IPS-18a (cell line): Measurements from ENCODE around the gene AIG1.

Experiments
- H3K27ac ChIP-seq: one replicate; pipeline ENCODE4 v1.5.1; 2013; ENCODE audit warnings: low read length
- H3K27me3 ChIP-seq: one replicate; pipeline ENCODE4 v1.6.1; 2013; ENCODE audit warnings: mild to moderate bottlenecking, low read length; ENCODE audit not compliant: control insufficient read depth, insufficient read depth
- H3K36me3 ChIP-seq: one replicate; pipeline ENCODE4 v1.6.1; 2013; ENCODE audit warnings: low read depth, low read length; ENCODE audit not compliant: control insufficient read depth
- H3K4me1 ChIP-seq: one replicate; pipeline ENCODE4 v1.6.1; 2013; ENCODE audit warnings: low read depth, low read length; ENCODE audit not compliant: control insufficient read depth
- H3K4me3 ChIP-seq: one replicate; pipeline ENCODE4 v1.5.1; 2013; ENCODE audit warnings: low read length
- H3K9ac ChIP-seq: one replicate; pipeline ENCODE4 v1.6.1; 2013; ENCODE audit warnings: mild to moderate bottlenecking, low read length, moderate library complexity
- H3K9me3 ChIP-seq: one replicate; pipeline ENCODE4 v1.6.1; 2013; ENCODE audit warnings: low read depth, low read length; ENCODE audit not compliant: control insufficient read depth

AIG1 gene

DNA sequence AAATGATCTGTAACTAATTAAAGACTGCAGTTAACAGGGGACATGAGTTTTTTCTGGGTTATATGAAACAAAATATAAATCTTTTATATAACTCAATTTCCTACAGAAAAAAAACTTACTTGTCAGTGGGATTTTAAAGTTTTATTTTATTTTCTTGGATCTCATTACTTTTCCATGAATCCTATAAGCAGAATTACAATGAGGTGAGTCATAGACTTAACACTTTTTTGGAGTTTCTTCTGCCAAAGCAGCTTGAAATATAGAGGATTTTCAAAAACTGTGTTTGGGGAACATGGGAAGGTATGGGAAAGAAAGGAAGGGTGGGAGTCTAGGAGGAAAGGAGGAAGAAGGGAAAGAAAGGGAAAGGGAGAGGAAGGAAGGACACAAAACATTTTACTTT, 130.7 kb downstream of the AIG1 start:
- Histone ChIP-seq H3K36me3 (no peaks in the 10 kb centered on the region), H3K9me3 (no peaks in the 10 kb centered on the region), H3K27ac (no peak overlapping the region), H3K4me3 (no peak overlapping the region), H3K9ac (no peak overlapping the region), H3K27me3 (no peaks in the 10 kb centered on the region), H3K4me1 (no peaks in the 10 kb centered on the region)

DNA sequence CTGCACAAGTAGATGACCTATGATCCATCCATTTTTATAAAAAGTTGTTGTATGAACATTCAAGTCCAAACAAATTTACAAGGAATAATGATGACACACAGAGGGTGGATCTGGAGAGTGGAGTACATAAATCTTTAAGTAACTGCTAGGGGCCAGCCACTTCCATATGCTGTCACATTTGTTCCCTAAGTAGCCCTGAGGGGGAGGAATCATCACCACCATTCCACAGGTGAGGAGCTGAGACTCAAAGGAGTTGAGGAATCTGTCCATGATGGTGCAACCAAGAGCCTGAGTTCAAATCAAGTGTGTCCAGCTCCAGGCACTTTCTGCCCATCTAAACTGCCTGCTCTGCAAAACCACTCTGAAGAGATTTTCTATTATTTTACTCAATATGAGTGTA, 132.1 kb downstream of the AIG1 start:
- Histone ChIP-seq H3K4me3 (no peak overlapping the region), H3K9me3 (no peaks in the 10 kb centered on the region), H3K4me1 (no peaks in the 10 kb centered on the region), H3K36me3 (no peaks in the 10 kb centered on the region), H3K9ac (no peak overlapping the region), H3K27ac (no peak overlapping the region), H3K27me3 (no peaks in the 10 kb centered on the region)

DNA sequence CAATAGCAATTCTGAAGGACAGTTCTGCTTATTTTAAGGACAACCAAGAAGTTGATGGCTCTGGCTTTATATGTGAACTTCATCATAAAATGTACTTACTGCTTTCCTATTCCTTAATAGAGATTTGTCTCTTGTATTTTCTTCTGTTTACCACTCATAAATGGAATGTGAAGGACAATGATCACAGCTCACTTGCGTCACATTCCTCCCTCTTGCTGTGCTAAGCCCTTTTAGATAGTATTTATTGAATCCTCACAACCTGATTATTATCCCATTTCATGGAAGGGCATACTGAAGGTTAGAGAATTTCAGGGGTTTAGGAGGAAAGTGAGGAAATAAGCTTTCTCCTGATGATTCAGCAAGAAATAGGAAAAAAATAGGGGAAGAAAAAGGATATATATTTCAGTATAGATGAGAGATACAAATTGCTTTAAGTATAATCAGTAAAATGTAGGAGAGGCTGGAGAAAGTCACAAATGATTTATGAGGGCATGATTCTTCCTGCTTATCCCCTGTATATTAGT, 132.9 kb downstream of the AIG1 start:
- no peak overlapping the region for H3K4me3 ChIP-seq
- no peaks in the 10 kb centered on the region for H3K36me3 ChIP-seq
- H3K4me1 ChIP-seq: no peaks in the 10 kb centered on the region
- H3K27me3 ChIP-seq: no peaks in the 10 kb centered on the region
- H3K9ac ChIP-seq: no peak overlapping the region
- no peaks in the 10 kb centered on the region for H3K9me3 ChIP-seq
- H3K27ac ChIP-seq: no peak overlapping the region

DNA sequence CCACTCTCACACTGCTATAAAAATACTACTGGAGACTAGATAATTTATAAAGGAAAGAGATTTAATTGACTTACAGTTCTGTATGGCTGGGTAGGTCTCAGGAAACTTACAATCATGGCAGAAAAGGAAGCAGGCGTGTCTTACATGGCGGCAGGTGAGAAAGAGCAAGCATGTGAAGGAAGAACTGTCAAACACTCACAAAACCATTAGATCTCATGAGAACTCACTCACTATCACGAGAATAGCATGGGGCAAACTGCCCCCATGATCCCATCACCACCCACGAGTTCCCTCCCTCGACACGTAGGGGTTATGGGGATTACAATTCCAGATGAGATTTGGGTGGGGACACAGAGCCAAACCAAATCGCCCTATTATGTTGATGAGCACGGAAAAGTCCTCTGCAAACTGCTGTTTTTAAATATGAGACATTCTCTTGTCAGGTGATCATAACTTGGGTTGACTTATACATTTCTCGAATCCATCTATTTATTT, 133.5 kb downstream of the AIG1 start:
- no peaks in the 10 kb centered on the region for H3K36me3 ChIP-seq
- H3K27ac ChIP-seq: no peak overlapping the region
- H3K4me3 ChIP-seq: no peak overlapping the region
- no peaks in the 10 kb centered on the region for H3K4me1 ChIP-seq
- H3K9me3 ChIP-seq: no peaks in the 10 kb centered on the region
- no peak overlapping the region for H3K9ac ChIP-seq
- no peaks in the 10 kb centered on the region for H3K27me3 ChIP-seq

DNA sequence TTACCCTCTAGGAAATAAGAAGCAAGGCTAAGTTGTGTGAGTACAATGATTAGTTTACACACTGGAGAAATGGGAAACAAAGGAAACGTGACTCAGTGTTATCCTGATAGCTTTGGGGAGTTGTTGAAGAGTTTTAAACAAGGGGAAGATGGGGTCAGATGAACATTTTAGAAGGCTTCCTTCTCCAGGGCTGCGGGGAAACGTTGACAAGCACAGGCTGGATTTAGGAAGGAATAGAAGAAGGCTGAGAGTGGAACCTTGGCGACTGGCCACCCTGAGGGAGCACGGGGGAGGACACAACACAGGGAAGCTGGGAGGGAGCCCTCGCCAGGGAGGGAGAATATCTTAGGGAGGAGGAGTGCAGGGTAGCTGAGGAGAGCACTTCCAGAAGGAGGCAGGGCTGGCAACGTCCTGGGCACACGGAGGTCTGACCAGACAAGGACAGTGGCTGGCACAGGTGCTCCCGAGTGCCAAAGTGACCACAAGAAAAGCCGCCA, 134.7 kb downstream of the AIG1 start:
- no peaks in the 10 kb centered on the region for H3K27me3 ChIP-seq
- H3K9me3 ChIP-seq: no peaks in the 10 kb centered on the region
- H3K4me1 ChIP-seq: no peaks in the 10 kb centered on the region
- H3K27ac ChIP-seq: no peak overlapping the region
- no peaks in the 10 kb centered on the region for H3K36me3 ChIP-seq
- no peak overlapping the region for H3K9ac ChIP-seq
- no peak overlapping the region for H3K4me3 ChIP-seq

DNA sequence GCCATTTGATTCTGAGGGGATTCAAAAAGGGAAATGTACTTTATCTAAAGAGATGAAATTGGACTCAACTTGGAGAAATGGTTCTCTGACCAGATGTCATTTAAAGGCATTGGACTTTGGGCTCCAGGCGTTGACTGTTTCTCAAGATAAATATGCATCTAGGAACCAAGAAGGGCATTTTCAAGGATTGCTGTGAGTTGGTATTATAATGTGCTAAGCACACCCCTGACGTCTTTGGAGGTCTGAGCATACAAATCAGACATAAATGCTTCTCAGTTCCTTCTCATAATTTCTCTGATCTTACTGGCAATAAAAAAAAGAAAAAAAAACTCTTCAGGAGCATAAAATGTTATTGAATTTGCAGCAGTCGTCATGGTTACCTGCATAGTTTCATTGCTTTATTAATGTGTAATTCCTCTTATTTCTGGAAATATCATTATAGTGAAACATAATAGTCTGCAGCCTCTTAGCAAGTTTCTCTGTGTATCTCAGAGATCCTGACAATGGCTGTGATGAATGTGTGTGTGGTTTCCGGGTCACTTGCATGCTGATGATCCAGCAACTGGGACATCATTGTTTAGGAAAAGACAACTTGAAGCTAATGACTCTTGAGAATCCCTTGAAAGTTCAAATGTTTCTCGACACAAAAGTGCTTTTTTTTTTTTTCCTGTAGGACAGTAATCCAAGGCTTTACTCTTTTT, 136.0 kb downstream of the AIG1 start:
- no peaks in the 10 kb centered on the region for H3K9me3 ChIP-seq
- H3K9ac ChIP-seq: no peak overlapping the region
- no peak overlapping the region for H3K27ac ChIP-seq
- H3K27me3 ChIP-seq: no peaks in the 10 kb centered on the region
- H3K36me3 ChIP-seq: no peaks in the 10 kb centered on the region
- no peaks in the 10 kb centered on the region for H3K4me1 ChIP-seq
- H3K4me3 ChIP-seq: no peak overlapping the region

DNA sequence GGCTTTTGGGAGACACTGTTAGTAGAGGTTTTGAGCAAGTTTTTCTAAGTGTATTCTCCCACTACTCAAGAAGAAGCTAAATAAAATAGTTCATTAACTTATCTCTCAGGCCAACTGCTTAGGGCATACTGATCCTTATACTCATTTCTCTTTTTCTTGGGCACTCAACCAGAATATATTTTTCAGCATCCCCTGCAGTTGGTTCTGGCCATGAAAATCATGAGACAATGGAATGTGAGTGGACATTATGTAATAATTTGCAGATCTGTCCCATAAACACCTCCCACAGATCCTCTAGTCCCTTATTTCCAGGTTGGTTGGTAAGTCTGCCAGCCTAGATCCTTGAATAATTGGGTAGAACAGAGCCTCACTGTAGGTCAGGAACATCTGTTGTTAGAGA, 136.7 kb downstream of the AIG1 start:
- Histone ChIP-seq H3K27ac (no peak overlapping the region), H3K9ac (no peak overlapping the region), H3K36me3 (no peaks in the 10 kb centered on the region), H3K4me1 (no peaks in the 10 kb centered on the region), H3K4me3 (no peak overlapping the region), H3K9me3 (no peaks in the 10 kb centered on the region), H3K27me3 (no peaks in the 10 kb centered on the region)

DNA sequence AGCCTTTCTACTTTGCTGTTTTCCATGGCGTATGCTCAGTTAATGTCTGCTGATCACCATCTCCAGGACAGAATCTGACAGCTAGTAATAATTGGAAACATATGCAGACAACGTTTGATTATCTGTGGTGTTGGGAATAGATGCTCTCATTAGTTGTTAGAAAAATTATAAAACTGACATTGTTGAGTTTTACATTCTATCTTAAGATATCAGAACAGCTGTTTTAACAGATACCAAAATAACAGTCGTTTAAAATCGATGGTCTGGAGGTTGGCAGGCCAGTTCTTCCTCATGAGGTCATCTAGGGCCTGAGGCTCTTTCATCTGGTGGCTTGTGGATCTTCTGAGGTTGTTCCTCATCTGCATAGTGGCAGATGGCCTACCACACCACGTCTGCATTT, 137.6 kb downstream of the AIG1 start:
- H3K27me3 ChIP-seq: no peaks in the 10 kb centered on the region
- no peaks in the 10 kb centered on the region for H3K4me1 ChIP-seq
- H3K9me3 ChIP-seq: no peaks in the 10 kb centered on the region
- H3K4me3 ChIP-seq: no peak overlapping the region
- H3K36me3 ChIP-seq: no peaks in the 10 kb centered on the region
- no peak overlapping the region for H3K27ac ChIP-seq
- no peak overlapping the region for H3K9ac ChIP-seq

DNA sequence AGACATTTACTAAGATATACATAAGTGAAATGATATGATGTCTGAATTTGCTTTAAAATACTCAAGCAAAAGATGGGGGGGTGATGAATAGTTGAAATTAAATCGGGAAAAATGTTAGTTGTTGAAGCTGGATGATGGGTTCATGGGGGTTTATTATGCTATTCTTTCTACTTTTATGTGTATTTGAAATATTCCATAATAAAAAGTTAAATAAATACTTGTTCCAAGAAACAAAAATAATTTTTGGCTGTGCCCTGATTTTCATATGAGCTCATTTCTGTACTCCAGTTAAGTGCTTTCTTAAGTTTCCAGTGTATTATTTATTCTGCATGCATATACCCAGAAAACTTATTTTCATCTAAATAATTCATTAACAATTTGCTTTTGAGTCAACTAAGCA, 138.6 kb downstream of the AIG1 start:
- Histone ChIP-seq H3K9ac (no peak overlapping the region), H3K4me3 (no peak overlapping the region), H3K27me3 (no peaks in the 10 kb centered on the region), H3K36me3 (no peaks in the 10 kb centered on the region), H3K27ac (no peak overlapping the region), H3K4me1 (no peaks in the 10 kb centered on the region), H3K9me3 (no peaks in the 10 kb centered on the region)

DNA sequence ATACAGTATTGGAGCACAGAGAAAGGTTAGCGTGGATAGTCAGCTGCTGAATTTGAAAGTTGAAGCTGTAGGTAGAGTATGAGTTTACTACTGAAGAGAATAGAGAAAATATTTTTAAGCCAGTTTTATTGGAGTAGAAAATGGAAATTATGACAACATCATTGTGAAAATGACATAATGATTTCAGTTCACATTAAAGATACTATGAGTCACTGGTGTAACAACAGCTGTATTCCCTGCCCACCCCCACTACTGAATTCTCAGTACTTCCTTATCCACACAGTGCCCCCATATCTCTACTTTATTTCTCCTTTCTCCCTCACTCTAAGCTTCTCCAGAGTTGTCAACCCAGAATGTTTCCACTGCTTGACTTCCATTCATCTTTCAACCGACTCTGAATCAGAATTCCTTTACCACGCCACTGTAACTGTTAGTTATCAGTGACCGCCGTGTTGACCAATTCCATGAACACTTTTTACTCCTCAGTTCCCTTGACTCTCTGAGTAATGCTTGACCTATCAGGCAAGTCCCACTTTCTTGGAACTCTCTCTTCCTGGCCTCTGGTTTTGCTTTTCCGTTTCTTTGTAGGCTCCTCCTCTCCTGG, 139.6 kb downstream of the AIG1 start:
- H3K4me1 ChIP-seq: no peaks in the 10 kb centered on the region
- H3K9me3 ChIP-seq: no peaks in the 10 kb centered on the region
- no peaks in the 10 kb centered on the region for H3K27me3 ChIP-seq

DNA sequence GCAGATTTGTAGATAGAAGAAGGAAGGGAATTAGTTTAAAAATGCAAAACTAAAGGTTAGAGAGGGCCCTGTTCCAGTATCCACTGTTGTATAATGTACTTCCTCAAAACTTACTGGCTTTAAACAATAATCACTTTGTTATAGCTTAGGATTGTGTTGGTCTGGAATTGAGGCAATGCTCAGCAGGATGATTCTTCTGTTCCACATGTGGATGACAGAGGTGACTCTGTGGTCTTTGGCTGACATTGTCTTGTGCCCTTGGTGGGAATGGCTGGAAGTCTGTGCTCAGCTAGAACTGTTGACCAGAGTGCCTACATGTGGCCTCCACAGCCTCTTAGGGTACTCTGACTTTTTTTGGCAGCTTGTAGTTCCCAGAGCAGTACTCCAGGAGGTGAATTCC, 143.4 kb downstream of the AIG1 start:
- Histone ChIP-seq H3K9ac (no peak overlapping the region), H3K27me3 (no peaks in the 10 kb centered on the region), H3K27ac (no peak overlapping the region), H3K4me3 (no peak overlapping the region), H3K9me3 (no peaks in the 10 kb centered on the region), H3K36me3 (no peaks in the 10 kb centered on the region), H3K4me1 (no peaks in the 10 kb centered on the region)

More for the DNA sequence above, 139.6 kb downstream of the AIG1 start:
- Histone ChIP-seq H3K9ac (no peak overlapping the region), H3K4me3 (no peak overlapping the region), H3K36me3 (no peaks in the 10 kb centered on the region), H3K27ac (no peak overlapping the region)

DNA sequence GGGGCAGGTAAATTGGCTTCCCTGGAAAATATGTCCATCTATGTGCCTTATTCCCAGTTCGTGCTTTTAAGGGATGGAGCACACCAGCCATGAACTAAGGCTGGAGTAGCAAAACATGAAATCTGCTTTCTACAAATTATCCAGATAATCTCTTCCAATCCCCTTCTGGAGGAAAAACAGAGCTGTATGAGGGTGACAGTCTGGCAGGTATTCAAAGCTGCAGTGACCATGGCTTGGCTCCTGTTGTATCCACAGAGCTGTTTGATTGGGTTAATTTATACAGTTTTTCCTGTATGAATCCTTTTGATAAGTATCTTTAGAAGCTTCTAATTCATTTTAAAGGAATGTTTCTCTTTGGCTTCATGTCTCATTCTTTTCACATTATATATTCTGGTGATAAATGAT, 144.4 kb downstream of the AIG1 start:
- Histone ChIP-seq H3K4me3 (no peak overlapping the region), H3K9ac (no peak overlapping the region), H3K9me3 (no peaks in the 10 kb centered on the region), H3K4me1 (no peaks in the 10 kb centered on the region), H3K36me3 (no peaks in the 10 kb centered on the region), H3K27me3 (no peaks in the 10 kb centered on the region), H3K27ac (no peak overlapping the region)
